GM18499 (cell line): Measurements from ENCODE around the gene STK36.
"Not testable (repeated sequence)": the region's sequence is repeated elsewhere in the genome, so short reads cannot be mapped to it uniquely, and the experiment has no call there.

ENCODE experiments used
- ATAC-seq: cut with Tn5 transposase; IDR thresholded peaks from one replicate; pipeline ENCODE4 v1.9.1; 2021; ENCODE audit warnings: moderate number of reproducible peaks; ENCODE audit not compliant: insufficient read depth, unreplicated experiment

STK36 gene

GRCh38 chr2:218659258-218659987, 12.5 kb upstream of the STK36 start, which contains the start of the genes BCS1L and ZNF142:
BCS1L (plus strand) TSS chr2:218659683; CDS start chr2:218660988, 1,305 bp downstream.
ZNF142 (minus strand) TSS chr2:218659623; CDS start chr2:218656429, 3,194 bp downstream.
- peak; percentile 43 for ATAC-seq

GRCh38 chr2:218659988-218660358, 11.9 kb upstream of the STK36 start:
- ATAC-seq: no peak

- no peak for ATAC-seq
Measured at GRCh38 chr2:218662377-218662776, 9.5 kb upstream of the STK36 start.

- ATAC-seq: no peak
Measured at GRCh38 chr2:218662827-218663226, 9.1 kb upstream of the STK36 start.

GRCh38 chr2:218663901-218664300, 8.0 kb upstream of the STK36 start:
- ATAC-seq: no peak

GRCh38 chr2:218664653-218665052, 7.2 kb upstream of the STK36 start:
- ATAC-seq: no peak

- no peak for ATAC-seq
Measured at GRCh38 chr2:218671097-218671653, 711 bp upstream of the STK36 start.

- ATAC-seq: no peak
Measured at GRCh38 chr2:218679119-218679518, 7.2 kb downstream of the STK36 start.

GRCh38 chr2:218680061-218680460, 8.2 kb downstream of the STK36 start:
- no peak for ATAC-seq

GRCh38 chr2:218687400-218688060, 15.6 kb downstream of the STK36 start:
- not testable (repeated sequence) for ATAC-seq

- no peak for ATAC-seq
Measured at GRCh38 chr2:218691234-218691633, 19.3 kb downstream of the STK36 start.

- ATAC-seq: no peak
Measured at GRCh38 chr2:218694405-218695145, 22.7 kb downstream of the STK36 start.

- ATAC-seq: no peak
Measured at GRCh38 chr2:218698885-218699284, 27.0 kb downstream of the STK36 start.

- no peak for ATAC-seq
Measured at GRCh38 chr2:218701806-218702205, 29.9 kb downstream of the STK36 start.

- ATAC-seq: no peak
Measured at GRCh38 chr2:218703341-218703740, 31.5 kb downstream of the STK36 start.

GRCh38 chr2:218708086-218708485, 36.2 kb downstream of the STK36 start:
- ATAC-seq: no peak

- no peak for ATAC-seq
Measured at GRCh38 chr2:218709908-218710307, 38.0 kb downstream of the STK36 start.

GRCh38 chr2:218710334-218710686, 38.4 kb downstream of the STK36 start:
- no peak for ATAC-seq

- peak; percentile 69 for ATAC-seq
Measured at GRCh38 chr2:218710687-218711549, 39.0 kb downstream of the STK36 start, which contains the start of gene TTLL4. TTLL4 (plus strand) TSS chr2:218710835; CDS start chr2:218737677, 26,842 bp downstream.

GRCh38 chr2:218711550-218711929, 39.7 kb downstream of the STK36 start:
- ATAC-seq: no peak
